HCT116 (cell line): ENCODE data around the gene F2RL1. TPM values are rescaled to one million over a fixed set of nuclear protein-coding genes. Genes with fewer than 3 reads are reported as not detected.
A peak's percentile ranks its signal among the peaks of the same experiment; 100 is the strongest.

ENCODE experiments used
- ATAC-seq: fragments of 200-7000 bp; cut with Tn5 transposase; 2 replicates; pipeline ENCODE4 v1.9.1; 2020; ENCODE audit warnings: mild to moderate bottlenecking, moderate library complexity
- BruUV-seq: library from RNA; stranded (reverse); fragments of 400-500 nt; replicated peaks from 2 replicates; lab custom pipeline; 2021; lab: Mats Ljungman, UMichigan
- CTCF ChIA-PET: fragments of 300-600 bp; sonication (Branson Sonifier 250); formaldehyde crosslinking; loops from one replicate; lab custom pipeline; 2021; ENCODE audit warnings: antibody characterized with exemption; lab: Charles Lee
- POLR2A ChIA-PET: fragments of 300-600, 350-600 bp; sonication (Branson Sonifier 250); formaldehyde crosslinking; loops from one replicate; lab custom pipeline; 2021; ENCODE audit warnings: antibody characterized with exemption; lab: Charles Lee
- RAD21 ChIA-PET, 2 experiments: fragments of 300-600 bp; sonication (Branson Sonifier 250); formaldehyde crosslinking; loops; one replicate each; lab custom pipeline; 2023; ENCODE audit warnings: low total read pairs in 2 of 2; ENCODE audit not compliant: uncharacterized antibody in 2 of 2, unreplicated experiment in 2 of 2, low non-redundant PET in 1 of 2; lab: Charles Lee
- DNase-seq: peaks from one replicate; pipeline ENCODE4 v3.0.0-alpha.2; 2010; ENCODE audit warnings: low read depth, low spot score
- H2AFZ ChIP-seq: fragments of 200-600 bp; shearing (Covaris generic), sonication (generic); 2 replicates; pipeline ENCODE4 v1.6.1; 2017; ENCODE audit warnings: low read depth, mixed run types, mixed read lengths, antibody characterized with exemption, low read length; ENCODE audit not compliant: poor library complexity, severe bottlenecking
- H3K27ac ChIP-seq: 2 replicates; pipeline ENCODE4 v1.5.1; 2012; ENCODE audit warnings: low read depth, low read length
- H3K27me3 ChIP-seq: fragments of 200-600 bp; sonication (generic); 2 replicates; pipeline ENCODE4 v1.6.1; 2016; ENCODE audit warnings: mixed run types, low read length, mixed read lengths; ENCODE audit not compliant: insufficient read depth
- H3K36me3 ChIP-seq, 2 experiments: fragments of 200-500 bp in 1 of 2; fragments of 200-600 bp in 1 of 2; sonication (Bioruptor generic) in 1 of 2; sonication (generic) in 1 of 2; 2 replicates each; pipeline versions ENCODE4 v1.5.1 to v1.6.1; 2014 to 2016; ENCODE audit warnings: low read length in 2 of 2, inconsistent platforms in 1 of 2, mixed read lengths in 1 of 2, mixed run types in 1 of 2; ENCODE audit not compliant: insufficient read depth in 2 of 2, control insufficient read depth in 1 of 2
- H3K4me1 ChIP-seq, 2 experiments: fragments of 200-600 bp in 1 of 2; sonication (generic) in 1 of 2; 2 replicates each; pipeline versions ENCODE4 v1.5.1 to v1.6.1; 2012 to 2017; ENCODE audit warnings: low read length in 2 of 2, inconsistent platforms in 1 of 2, mild to moderate bottlenecking in 1 of 2, mixed read lengths in 1 of 2, mixed run types in 1 of 2, moderate library complexity in 1 of 2; ENCODE audit not compliant: insufficient read depth in 2 of 2, control insufficient read depth in 1 of 2
- H3K4me2 ChIP-seq: fragments of 200-600 bp; sonication (generic); 2 replicates; pipeline ENCODE4 v1.6.1; 2017; ENCODE audit warnings: mixed run types, low read length, mixed read lengths
- H3K4me3 ChIP-seq, 2 experiments: fragments of 200-600 bp in 1 of 2; sonication (generic) in 1 of 2; replicated peaks in 1 of 2; 2 replicates each; pipeline ENCODE4 v1.5.1; 2011 to 2016; ENCODE audit warnings: low read length in 2 of 2, control low read depth in 1 of 2, low read depth in 1 of 2, mild to moderate bottlenecking in 1 of 2, mixed read lengths in 1 of 2, mixed run types in 1 of 2
- H3K79me2 ChIP-seq: fragments of 200-600 bp; sonication (generic); 2 replicates; pipeline ENCODE4 v1.6.1; 2017; ENCODE audit warnings: mild to moderate bottlenecking, mixed run types, low read length, moderate library complexity, mixed read lengths; ENCODE audit not compliant: insufficient read depth
- H3K9ac ChIP-seq: fragments of 200-600 bp; sonication (generic); 2 replicates; pipeline ENCODE4 v1.6.1; 2016; ENCODE audit warnings: low read length, mixed read lengths
- H3K9me2 ChIP-seq: fragments of 200-600 bp; sonication (generic), shearing (Covaris generic); 2 replicates; pipeline ENCODE4 v1.6.1; 2017; ENCODE audit warnings: mixed run types, mild to moderate bottlenecking, moderate library complexity; ENCODE audit not compliant: insufficient read depth
- H3K9me3 ChIP-seq, 2 experiments: fragments of 200-500 bp in 1 of 2; fragments of 200-600 bp in 1 of 2; sonication (Bioruptor generic) in 1 of 2; sonication (generic) in 1 of 2; 2 replicates each; pipeline ENCODE4 v1.6.1; 2014 to 2017; ENCODE audit warnings: low read length in 2 of 2, mixed read lengths in 2 of 2, inconsistent platforms in 1 of 2, low read depth in 1 of 2, mild to moderate bottlenecking in 1 of 2, mixed run types in 1 of 2, moderate library complexity in 1 of 2; ENCODE audit not compliant: control insufficient read depth in 1 of 2, insufficient read depth in 1 of 2
- H4K20me1 ChIP-seq: fragments of 200-600 bp; sonication (generic), shearing (Covaris generic); 2 replicates; pipeline ENCODE4 v1.6.1; 2017; ENCODE audit warnings: mixed run types, mild to moderate bottlenecking, moderate library complexity; ENCODE audit not compliant: insufficient read depth
- CTCF ChIP-seq, 3 experiments: fragments of 200-600 bp in 1 of 3; sonication (generic) in 1 of 3; IDR thresholded peaks in 2 of 3; conservative IDR thresholded peaks in 1 of 3; 2 replicates each; pipeline ENCODE4 v1.5.1; 2012 to 2017; ENCODE audit warnings: low read depth in 2 of 3, low read length in 2 of 3, antibody characterized with exemption in 1 of 3, borderline replicate concordance in 1 of 3, control low read depth in 1 of 3, mild to moderate bottlenecking in 1 of 3, mixed read lengths in 1 of 3, mixed run types in 1 of 3, moderate library complexity in 1 of 3; ENCODE audit not compliant: insufficient read depth in 1 of 3
- ELF1 ChIP-seq: IDR thresholded peaks from 2 replicates; pipeline ENCODE4 v1.6.1; 2012; ENCODE audit warnings: low read depth, borderline replicate concordance
- EZH2phosphoT487 ChIP-seq: fragments of 200-600 bp; IDR thresholded peaks from 2 replicates; pipeline ENCODE4 v1.6.1; 2018; ENCODE audit warnings: antibody characterized with exemption, borderline replicate concordance
- FOSL1 ChIP-seq: IDR thresholded peaks from 2 replicates; pipeline ENCODE4 v1.6.1; 2012; ENCODE audit warnings: low read depth
- JUND ChIP-seq: IDR thresholded peaks from 2 replicates; pipeline ENCODE4 v1.6.1; 2012
- REST ChIP-seq: IDR thresholded peaks from 2 replicates; pipeline ENCODE4 v1.6.1; 2012; ENCODE audit warnings: low read depth
- SP1 ChIP-seq: IDR thresholded peaks from 2 replicates; pipeline ENCODE4 v1.6.1; 2012; ENCODE audit warnings: low read depth
- SRF ChIP-seq: IDR thresholded peaks from 2 replicates; pipeline ENCODE4 v1.6.1; 2012; ENCODE audit warnings: low read depth
- YY1 ChIP-seq: IDR thresholded peaks from 2 replicates; pipeline ENCODE4 v1.6.1; 2011; ENCODE audit warnings: low read length, low read depth, moderate library complexity, mild to moderate bottlenecking; ENCODE audit not compliant: insufficient replicate concordance; ENCODE audit errors: extremely low read depth
- ZBTB33 ChIP-seq: IDR thresholded peaks from 2 replicates; pipeline ENCODE4 v1.6.1; 2011; ENCODE audit warnings: mild to moderate bottlenecking, low read length, moderate library complexity; ENCODE audit not compliant: insufficient replicate concordance; ENCODE audit errors: extremely low read depth
- intact Hi-C: fragments of 100-400 bp; cut with micrococcal nuclease; formaldehyde crosslinking; loops from 2 replicates; pipeline ENCODE4 v1.10.0; 2022
- total RNA-seq: library from RNA; stranded (reverse); gene quantifications from one replicate; pipeline ENCODE4 v1.2.1, GENCODE V29; 2021; ENCODE audit not compliant: unreplicated experiment
- TF ChIP-seq, protein P1 (sequence below): IDR thresholded peaks from 2 replicates; pipeline ENCODE4 v1.6.1; 2012

Gene F2RL1
- total RNA-seq, 1 experiment from 2014 or later = 119 TPM

DNA sequence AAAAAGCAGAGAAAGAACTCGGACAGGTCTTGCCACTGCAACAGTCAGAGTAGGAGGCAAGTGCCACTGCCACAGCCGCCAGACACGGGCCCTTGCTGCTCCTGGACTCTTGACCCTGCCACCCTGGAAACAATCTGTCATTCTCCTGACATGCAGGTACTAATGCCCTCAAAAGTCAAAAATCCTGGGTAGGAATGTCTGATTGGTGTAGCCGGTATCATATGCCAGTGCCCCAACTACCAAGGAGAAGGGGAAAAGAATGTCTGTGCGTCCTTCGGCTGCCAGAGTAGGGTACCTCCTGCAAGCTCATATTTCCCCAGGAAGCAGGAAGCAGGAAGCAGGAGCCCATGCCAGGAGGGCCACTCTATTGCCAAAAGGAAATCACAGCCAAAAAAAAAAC is 30.5 kb upstream of the F2RL1 start:
- no TSS peak for BruUV-seq
- no peak for ATAC-seq
- Histone ChIP-seq H4K20me1 (no peaks in the 10 kb centered on the region), H3K4me3 (no peak overlapping the region), H3K36me3 (no peaks in the 10 kb centered on the region), H3K9me2 (no peaks in the 10 kb centered on the region), H3K9me3 (peaks cover 0 to 3% of the 10 kb centered on the region in 2 experiments; a peak in 1 of 4 replicates), H3K4me1 (peaks cover 47 to 75% of the 10 kb centered on the region in 2 experiments), H3K79me2 (no peaks in the 10 kb centered on the region), H2AFZ (peak overlapping the region; percentile 84), H3K27ac (no peak overlapping the region), H3K4me2 (peak overlapping the region; percentile 39), H3K9ac (no peak overlapping the region), H3K27me3 (no peaks in the 10 kb centered on the region)
- ChIA-PET POLR2A (interaction anchor here (1.2 kb wide), 1 partner anchor 14 kb away, joined by 6 read pairs; no protein-coding TSS in a partner anchor), RAD21 (no interaction called here), CTCF (interaction anchor here (2.6 kb wide), 1 partner anchor 14 kb away, joined by 15 read pairs; no protein-coding TSS in a partner anchor)
- intact Hi-C loops = loop anchor here (5.0 kb wide), 1 partner anchor 49 kb away; no protein-coding TSS in a partner anchor
- DNase-seq = no peak
- TF ChIP-seq ELF1 = no peak; the same call in 1 of the 2 replicates
- TF ChIP-seq CTCF (IDR thresholded peaks at IDR 0.05 in 2 of 3, conservative IDR thresholded peaks at IDR 0.05 in 1 of 3; ENCODE audit: borderline replicate concordance in 1 of 3, insufficient read depth in 1 of 3, low read depth in 2 of 3, low read length in 2 of 3) = no peak
- TF ChIP-seq EZH2phosphoT487 = no peak
- TF ChIP-seq SRF = no peak
- TF ChIP-seq ZBTB33 = no peak
- no peak for TF ChIP-seq SP1
- no peak for TF ChIP-seq REST
- no peak for TF ChIP-seq JUND
- no peak for TF ChIP-seq FOSL1
- TF ChIP-seq, protein P1, sequence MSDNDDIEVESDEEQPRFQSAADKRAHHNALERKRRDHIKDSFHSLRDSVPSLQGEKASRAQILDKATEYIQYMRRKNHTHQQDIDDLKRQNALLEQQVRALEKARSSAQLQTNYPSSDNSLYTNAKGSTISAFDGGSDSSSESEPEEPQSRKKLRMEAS = no peak
- TF ChIP-seq YY1 = no peak
